Psoas muscle (tissue), 8 donors: ENCODE data around the gene TMEM50B. TPM values are rescaled to one million over a fixed set of nuclear protein-coding genes. Genes with fewer than 3 reads are reported as not detected.
"Not testable (repeated sequence)": the region's sequence is repeated elsewhere in the genome, so short reads cannot be mapped to it uniquely, and the experiment has no call there.

ENCODE experiments used
- ATAC-seq, 4 donors: fragments of 200-7000 bp; cut with Tn5 transposase; one replicate each; pipeline ENCODE4 v1.9.1; 2020; ENCODE audit warnings: moderate library complexity in 3 of 4, mild to moderate bottlenecking in 2 of 4
- DNase-seq, 2 donors: peaks; one replicate each; pipeline ENCODE4 v3.0.0-alpha.2; 2020
- H3K27ac ChIP-seq: fragments of 200-600 bp; one replicate; pipeline ENCODE4 v1.8.0; 2022
- H3K27me3 ChIP-seq, 3 donors: fragments of 200-600 bp in 1 of 3; one replicate each; pipeline versions ENCODE4 v1.6.1 to v1.8.0; 2013 to 2022; ENCODE audit warnings: low read length in 2 of 3, mild to moderate bottlenecking in 2 of 3, moderate library complexity in 1 of 3; ENCODE audit not compliant: insufficient read depth in 3 of 3
- H3K36me3 ChIP-seq, 2 donors: fragments of 200-600 bp in 1 of 2; one replicate each; pipeline versions ENCODE4 v1.6.1 to v1.8.0; 2013 to 2022; ENCODE audit warnings: low read depth in 1 of 2, mild to moderate bottlenecking in 1 of 2, moderate library complexity in 1 of 2; ENCODE audit not compliant: insufficient read depth in 1 of 2
- H3K4me1 ChIP-seq: fragments of 200-600 bp; one replicate; pipeline ENCODE4 v1.8.0; 2022
- H3K4me3 ChIP-seq: fragments of 200-600 bp; one replicate; pipeline ENCODE4 v1.8.0; 2022; ENCODE audit warnings: mild to moderate bottlenecking
- H3K9me3 ChIP-seq: fragments of 200-600 bp; one replicate; pipeline ENCODE4 v1.8.0; 2022
- CTCF ChIP-seq: fragments of 200-600 bp; IDR thresholded peaks from one replicate; pipeline ENCODE4 v1.8.0; 2022; ENCODE audit warnings: antibody characterized with exemption
- WGBS, 3 donors: extraction: QIAGEN DNeasy Blood & Tissue Kit; methylation state at CpG; one replicate each; pipeline versions ENCODE4 v1.1.6 to v1.1.7; 2013; 5-methylcytosine and 5-hydroxymethylcytosine counted together
- intact Hi-C, 2 donors: fragments of 100-400 bp; cut with DNase I; formaldehyde crosslinking; loops; one replicate each; pipeline versions ENCODE4 v1.11.0 to v1.14.2; 2022
- polyA plus RNA-seq, 3 donors: library from polyadenylated mRNA; stranded (reverse); fragments of 200-250 nt; gene quantifications; one replicate each; pipeline ENCODE4 v1.2.3, GENCODE V29; 2013
- total RNA-seq, 4 donors: library from RNA; stranded (reverse); fragmentation: NEBNext Ultra II Directional in 2 of 4; extraction: Animal tissue kit (Norgen Biotek cat#: 25700) in 2 of 4; gene quantifications; one replicate each; pipeline versions ENCODE4 v1.2.1 to v1.2.4, GENCODE V29; 2021 to 2023
- donor health status: healthy with polysubstance abuse.
- donor health status: DM: no; HTN: no; CAD: no; lungs with moderate emphysema.
- donor health status: Bipolar disorder and iron deficiency.
- donor health status: healthy.
- donor health status: DM: yes; HTN: yes; CAD: no.
- donor health status: DM: no; HTN: no; CAD: no.
- donor health status: DM: no; HTN: no; CAD: no.
- donor health status: DM: yes; HTN: yes; CAD: no.

TMEM50B gene
- total and polyA plus RNA-seq, 7 donors: 16.0 to 42.6 (median 20.9) TPM

- Histone ChIP-seq H3K9me3 (no peaks in the 10 kb centered on the region), H3K4me3 (no peak overlapping the region), H3K4me1 (peaks cover 6% of the 10 kb centered on the region), H3K36me3 (no peaks in the 10 kb centered on the region), H3K27me3 (no peaks in the 10 kb centered on the region), H3K27ac (no peak overlapping the region)
- ATAC-seq: no peak
- intact Hi-C loops: no loop called here
- no peak for TF ChIP-seq CTCF
- no peak for DNase-seq
- WGBS, 3 donors: 71 to 73% (median 72%) methylated on average over 7 of the region's 7 CpGs
These were observed 2.7 kb downstream of the TMEM50B start for GRCh38 chr21:33477066-33477465.

- no peak for DNase-seq
- Histone ChIP-seq H3K4me1 (peaks cover 4% of the 10 kb centered on the region), H3K27me3 (no peaks in the 10 kb centered on the region), H3K27ac (no peak overlapping the region), H3K9me3 (no peaks in the 10 kb centered on the region), H3K4me3 (no peak overlapping the region), H3K36me3 (no peaks in the 10 kb centered on the region)
- 94 to 100% (median 96%) methylated on average over 3 of the region's 3 CpGs for WGBS, 3 donors
- TF ChIP-seq CTCF: no peak
- no peak for ATAC-seq
- intact Hi-C loops: no loop called here
These were observed 6.4 kb downstream of the TMEM50B start for GRCh38 chr21:33473344-33473743.

- Histone ChIP-seq H3K36me3 (peaks cover 0 to 12% of the 10 kb centered on the region in 2 donors), H3K4me3 (no peak overlapping the region), H3K27me3 (no peaks in the 10 kb centered on the region), H3K27ac (no peak overlapping the region), H3K9me3 (no peaks in the 10 kb centered on the region), H3K4me1 (no peaks in the 10 kb centered on the region)
- intact Hi-C loops: no loop called here
- no peak for TF ChIP-seq CTCF
- ATAC-seq: no peak
- WGBS, 3 donors: 84 to 95% (median 92%) methylated on average over 2 of the region's 2 CpGs
- DNase-seq: no peak
These were observed 9.1 kb downstream of the TMEM50B start for GRCh38 chr21:33470701-33471100.

GRCh38 chr21:33469183-33469582, 10.6 kb downstream of the TMEM50B start:
- intact Hi-C loops, H3K9me3 ChIP-seq, H3K4me3 ChIP-seq, DNase-seq, ATAC-seq, H3K4me1 ChIP-seq, H3K27ac ChIP-seq, H3K27me3 ChIP-seq: not testable (repeated sequence)
- 92 to 95% (median 93%) methylated on average over 4 of the region's 4 CpGs for WGBS, 3 donors
- H3K36me3 ChIP-seq: peaks cover 0 to 24% of the 10 kb centered on the region in 2 donors

GRCh38 chr21:33461538-33462250, 18.1 kb downstream of the TMEM50B start:
- H3K9me3 ChIP-seq: no peaks in the 10 kb centered on the region
- H3K27me3 ChIP-seq: no peaks in the 10 kb centered on the region
- no peaks in the 10 kb centered on the region for H3K4me1 ChIP-seq
- H3K27ac ChIP-seq: no peak overlapping the region
- ATAC-seq (no peak), DNase-seq (no peak)
- TF ChIP-seq CTCF: no peak
- intact Hi-C loops: no loop called here
- H3K36me3 ChIP-seq: peaks cover 0 to 86% of the 10 kb centered on the region in 2 donors
- 94 to 96% (median 95%) methylated on average over 5 of the region's 5 CpGs for WGBS, 3 donors
- H3K4me3 ChIP-seq: no peak overlapping the region
